DLD1 (cell line): ENCODE results near the gene RPP25L.

ENCODE experiments used
- in situ Hi-C: cut with HindIII; loops from 2 replicates; pipeline ENCODE4 v1.10.0; 2017; ENCODE audit warnings: low sequenced_read_pairs

RPP25L gene

DNA sequence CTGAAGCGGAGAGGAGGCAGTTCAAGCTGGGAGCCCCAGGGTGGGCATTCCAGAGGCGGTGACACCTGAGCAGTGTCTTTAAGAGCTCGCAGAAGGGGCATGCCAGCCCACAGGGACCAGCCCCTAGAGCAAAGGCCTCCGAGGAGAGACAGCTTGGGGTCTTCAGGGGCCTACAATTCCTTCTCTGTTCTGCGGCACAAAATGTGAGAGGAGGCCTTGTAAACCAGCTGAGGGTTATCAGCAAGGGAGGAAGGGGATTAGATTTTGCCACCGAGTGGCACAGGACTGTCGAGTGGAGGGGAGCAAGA lies 26.2 kb upstream of the RPP25L start:
- in situ Hi-C loops = no loop called here

DNA sequence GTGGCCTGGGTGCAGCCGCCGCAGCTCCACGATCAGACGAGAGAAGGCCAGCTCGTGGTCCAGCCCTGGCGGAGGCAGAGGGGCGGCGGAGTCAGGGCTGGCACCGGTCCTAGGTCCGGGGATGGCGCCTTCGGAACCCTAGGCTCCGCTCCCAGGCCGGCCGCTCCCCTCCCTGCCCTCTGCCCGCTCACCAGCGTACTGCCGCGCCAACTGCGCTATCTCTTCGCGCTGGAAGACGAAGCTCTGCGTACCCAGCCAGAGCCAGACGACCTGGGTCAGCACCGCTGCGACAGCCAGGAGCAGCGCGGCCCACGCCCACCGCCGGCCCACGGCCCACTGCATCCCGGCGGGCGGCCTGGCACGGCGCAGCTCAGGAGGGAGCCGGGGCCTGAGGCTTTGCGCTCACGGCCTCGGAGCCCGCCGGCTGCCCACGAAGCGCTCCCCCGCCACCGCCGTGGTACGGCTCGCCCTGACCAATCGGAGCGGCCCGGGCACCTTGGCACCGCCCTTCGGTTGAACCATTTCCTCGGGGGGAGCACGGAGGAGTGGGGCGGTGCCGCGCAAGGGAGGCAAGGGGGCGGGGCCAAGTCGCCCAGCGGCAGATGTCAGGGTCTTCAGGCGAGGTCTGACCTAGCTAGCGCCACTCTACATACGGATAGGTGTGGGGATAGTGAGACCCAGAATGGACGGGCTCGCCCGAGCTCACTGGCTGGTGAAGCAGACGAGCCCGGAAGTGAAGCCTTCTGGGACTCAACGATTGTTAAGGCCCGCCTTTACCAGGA lies 25.6 kb upstream of the RPP25L start, which contains the start of gene SIGMAR1:
Gene SIGMAR1, minus strand, starts transcription at position 432 of the 782 bp plus-strand sequence. Its CDS starts 90 bp downstream, at position 342.
- in situ Hi-C loops = no loop called here

DNA sequence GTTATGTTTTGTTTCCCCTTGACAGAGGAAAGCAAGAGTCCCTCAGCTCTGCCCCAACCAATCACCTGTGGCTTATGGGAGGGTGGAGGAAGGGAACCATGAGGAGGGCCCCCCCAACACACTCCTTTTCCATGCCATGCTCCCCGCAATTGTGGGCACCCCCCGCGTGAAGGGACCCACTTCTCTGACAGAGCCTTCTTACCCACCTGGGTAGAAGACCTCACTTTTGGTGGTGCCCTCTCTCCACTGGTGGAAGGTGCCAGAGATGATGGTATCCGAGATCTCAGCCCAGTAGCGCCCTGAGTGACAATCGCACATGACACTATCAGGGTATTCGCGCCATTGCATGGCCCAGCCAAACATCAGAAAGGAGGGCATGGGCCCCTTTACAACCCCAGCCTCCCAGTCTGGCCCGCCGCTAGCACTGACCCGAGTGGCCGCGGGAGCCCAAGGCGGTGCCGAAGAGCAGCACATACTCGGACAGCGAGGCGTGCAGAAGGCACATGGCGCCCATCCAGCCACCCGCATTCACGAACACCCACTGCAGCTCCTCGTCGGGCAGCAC lies 25.0 kb upstream of the RPP25L start:
- in situ Hi-C loops = no loop called here

DNA sequence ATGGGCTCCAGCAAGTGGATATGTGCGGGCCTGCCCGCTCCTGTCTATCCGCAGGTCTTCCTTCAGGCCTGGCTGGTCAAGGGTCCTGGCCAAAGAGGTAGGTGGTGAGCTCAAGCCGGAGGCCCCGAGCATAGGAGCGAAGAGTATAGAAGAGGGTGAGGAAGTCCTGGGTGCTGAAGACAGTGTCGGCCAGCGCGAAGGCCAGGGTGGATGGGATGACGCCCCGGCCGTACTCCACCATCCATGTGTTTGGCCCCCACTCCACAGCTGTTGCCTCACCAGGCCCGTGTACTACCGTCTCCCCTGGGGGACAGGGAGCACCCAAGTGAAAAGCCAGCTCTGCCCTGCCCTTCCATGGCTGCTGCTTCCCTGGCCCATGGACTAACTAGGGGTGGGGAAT lies 23.7 kb upstream of the RPP25L start:
- in situ Hi-C loops = no loop called here

DNA sequence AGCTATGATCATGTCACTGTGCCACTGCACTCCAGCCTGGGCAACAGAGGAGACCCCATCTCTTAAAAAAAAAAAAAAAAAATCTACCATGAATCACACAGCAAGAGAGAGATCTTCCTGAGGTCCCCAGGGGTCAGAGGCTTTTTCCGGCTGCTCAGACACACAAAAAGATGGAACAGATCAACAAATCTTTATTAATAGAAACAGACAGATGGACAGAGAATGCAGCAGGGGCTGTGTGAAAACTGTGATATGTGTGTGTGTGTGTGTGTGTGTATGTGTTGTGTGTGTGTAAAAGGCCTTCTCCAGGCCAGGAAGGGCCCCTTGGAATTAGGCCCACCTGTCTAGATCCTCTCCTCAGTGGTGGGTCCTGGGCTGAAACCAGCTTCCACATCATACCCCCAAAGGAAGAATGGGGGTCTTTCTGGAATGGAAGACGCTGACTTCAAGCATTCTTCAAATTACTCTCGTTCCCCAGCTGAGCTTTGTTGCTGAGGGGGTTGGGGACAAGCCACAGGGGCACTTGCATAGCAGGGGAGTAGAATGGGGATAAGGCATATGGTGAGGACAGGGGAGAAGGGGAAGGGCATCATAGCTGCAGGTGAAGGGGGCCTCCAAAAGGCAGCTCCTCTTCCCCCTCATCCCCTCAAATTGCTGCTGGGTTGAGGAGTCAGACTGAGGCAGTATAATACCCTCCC lies 22.8 kb upstream of the RPP25L start:
- in situ Hi-C loops = no loop called here

DNA sequence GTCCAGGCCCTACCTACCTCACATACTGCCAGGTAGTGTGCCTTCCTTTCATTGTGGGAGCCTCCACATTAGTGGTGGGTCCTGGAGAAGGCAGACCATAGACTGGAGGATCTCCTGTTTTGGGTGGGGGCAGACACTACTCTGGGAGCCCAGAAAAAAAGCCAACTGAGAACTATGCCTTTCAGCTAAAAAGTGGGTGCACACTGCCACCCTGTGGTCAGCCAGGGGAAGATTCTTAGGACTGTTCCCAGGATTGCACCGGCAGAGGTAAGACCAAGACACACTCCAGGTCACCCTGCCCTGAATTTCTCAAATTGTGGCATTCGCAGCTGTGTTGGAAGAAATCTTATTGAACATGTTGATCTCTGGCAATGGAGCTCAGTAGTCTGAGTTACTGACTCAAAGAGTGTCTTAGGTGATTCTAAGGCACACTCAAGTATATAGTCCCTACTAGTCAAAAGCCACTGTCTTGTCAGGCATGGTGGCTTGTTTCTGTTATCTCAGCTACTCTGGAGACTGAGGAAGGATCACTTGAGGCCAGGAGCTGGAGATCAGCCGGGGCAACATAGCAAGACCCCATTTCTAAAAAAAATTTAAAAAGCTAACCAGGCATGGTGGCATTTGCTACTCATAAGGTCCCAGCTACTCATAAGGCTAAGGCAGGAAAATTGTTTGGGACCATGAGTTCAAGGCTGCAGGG lies 22.1 kb upstream of the RPP25L start:
- in situ Hi-C loops = no loop called here

DNA sequence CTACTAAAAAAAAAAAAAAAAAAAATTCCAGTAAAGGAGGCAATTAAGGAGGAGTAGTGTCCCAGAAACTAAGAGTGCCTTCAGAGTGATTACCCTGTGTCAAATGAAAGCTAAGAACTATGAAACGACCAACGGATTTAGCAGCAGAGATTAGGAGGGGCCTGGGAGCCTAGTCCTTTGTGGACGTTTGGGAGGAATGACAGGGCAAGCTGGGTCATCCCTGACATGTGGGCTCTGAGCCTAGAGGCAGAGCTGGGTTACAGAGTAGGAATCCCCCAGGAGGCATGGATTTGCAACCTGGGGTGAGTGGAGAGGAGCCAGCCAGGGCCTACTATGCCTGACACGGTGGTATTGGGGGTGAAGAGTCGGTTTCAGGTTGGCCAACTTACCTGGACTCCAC lies 21.3 kb upstream of the RPP25L start:
- in situ Hi-C loops = no loop called here

DNA sequence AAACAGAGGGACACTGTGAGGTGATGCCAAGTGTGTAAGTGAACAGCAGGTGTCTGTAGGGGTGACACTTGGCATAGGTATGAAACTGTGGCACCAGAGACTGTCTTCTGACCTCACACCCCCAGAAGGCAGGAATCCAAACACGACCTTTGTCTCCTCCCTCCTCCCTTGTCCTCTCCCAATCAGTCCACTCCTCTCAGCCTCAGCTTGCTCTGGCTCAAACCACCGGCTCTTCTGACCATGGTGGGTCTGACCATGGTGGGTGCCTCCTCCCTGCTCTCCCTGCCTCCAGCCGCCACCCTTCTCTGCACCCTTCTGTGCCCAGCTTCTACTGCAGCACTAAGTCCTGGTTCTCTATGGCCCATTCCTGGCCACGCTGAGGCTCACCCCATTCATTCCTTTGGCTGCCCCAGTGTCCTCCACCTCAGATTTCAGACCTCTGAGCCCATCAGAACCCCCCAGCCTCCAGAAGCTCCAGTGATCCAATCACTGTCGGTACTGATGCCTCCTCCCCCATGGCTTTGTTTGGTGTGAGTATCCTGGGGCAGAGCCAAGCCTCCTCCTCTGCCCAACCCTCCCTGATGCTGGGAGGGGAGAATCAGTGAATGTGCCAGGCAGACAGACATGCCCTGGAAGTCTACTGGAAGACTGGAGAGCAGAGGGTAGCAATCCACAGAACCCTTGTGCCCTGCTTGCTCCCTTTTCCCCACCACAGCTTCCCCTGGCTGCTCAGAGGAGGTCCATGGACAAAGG lies 18.7 kb upstream of the RPP25L start:
- in situ Hi-C loops = no loop called here

DNA sequence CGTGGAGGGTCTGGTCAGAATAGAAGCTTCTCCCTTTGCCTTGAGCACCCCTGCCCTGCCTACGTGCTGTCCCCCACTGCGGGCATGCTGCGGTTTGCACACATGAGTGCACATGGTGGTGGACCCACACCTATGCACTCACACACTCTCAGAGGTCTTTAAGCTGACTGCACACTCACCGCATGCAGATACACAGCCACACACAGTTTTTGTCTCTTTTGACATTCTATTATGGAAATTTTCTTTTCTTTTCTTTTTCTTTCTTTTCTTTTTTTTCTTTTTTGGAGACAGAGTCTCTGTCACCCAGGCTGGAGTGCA lies 17.6 kb upstream of the RPP25L start:
- in situ Hi-C loops = no loop called here

DNA sequence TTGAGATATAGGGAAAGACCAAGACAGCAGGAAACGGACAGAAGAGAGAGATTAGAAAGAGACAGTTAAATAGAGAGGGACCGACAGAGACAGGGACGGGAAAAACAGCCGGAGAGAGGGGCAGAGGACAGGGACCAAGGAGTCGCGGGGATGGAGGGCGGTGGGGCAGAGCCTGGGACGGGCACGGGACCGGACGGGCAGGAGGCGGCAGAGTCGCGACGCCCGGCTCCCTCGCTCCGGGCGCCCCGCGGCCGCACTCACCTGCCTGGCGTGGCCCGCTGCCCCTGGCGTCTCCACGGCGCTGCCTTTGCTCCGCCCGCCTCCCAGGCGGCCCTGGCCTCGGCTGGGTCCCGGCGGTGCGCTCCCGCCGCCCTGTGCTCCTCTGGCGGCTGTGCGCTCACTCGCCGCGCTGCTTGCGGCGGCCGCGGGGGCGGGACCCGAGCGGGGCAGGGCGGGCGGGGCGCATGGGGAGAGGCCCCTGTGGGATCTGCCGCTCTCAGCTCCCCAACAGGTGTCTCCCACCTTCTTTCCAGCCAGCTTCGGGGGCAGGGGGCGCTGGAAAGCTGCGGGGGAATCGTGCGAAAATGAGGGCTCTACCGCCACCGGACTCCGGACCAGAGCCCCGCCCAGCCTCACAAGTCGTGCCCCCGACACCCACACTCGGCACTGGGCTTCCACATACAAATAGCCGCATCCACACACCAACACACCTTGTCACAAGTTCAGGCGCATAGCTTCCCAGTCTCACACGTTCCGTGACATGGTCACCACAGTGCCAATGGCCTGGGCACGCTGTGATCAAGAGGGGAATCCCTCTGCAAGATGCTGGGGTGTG lies 17.0 kb upstream of the RPP25L start, which contains the start of gene ARID3C:
Gene ARID3C, minus strand, starts transcription at position 411 of the 835 bp plus-strand sequence. CDS start 1,052 bp downstream, outside the sequence.
- in situ Hi-C loops = no loop called here

DNA sequence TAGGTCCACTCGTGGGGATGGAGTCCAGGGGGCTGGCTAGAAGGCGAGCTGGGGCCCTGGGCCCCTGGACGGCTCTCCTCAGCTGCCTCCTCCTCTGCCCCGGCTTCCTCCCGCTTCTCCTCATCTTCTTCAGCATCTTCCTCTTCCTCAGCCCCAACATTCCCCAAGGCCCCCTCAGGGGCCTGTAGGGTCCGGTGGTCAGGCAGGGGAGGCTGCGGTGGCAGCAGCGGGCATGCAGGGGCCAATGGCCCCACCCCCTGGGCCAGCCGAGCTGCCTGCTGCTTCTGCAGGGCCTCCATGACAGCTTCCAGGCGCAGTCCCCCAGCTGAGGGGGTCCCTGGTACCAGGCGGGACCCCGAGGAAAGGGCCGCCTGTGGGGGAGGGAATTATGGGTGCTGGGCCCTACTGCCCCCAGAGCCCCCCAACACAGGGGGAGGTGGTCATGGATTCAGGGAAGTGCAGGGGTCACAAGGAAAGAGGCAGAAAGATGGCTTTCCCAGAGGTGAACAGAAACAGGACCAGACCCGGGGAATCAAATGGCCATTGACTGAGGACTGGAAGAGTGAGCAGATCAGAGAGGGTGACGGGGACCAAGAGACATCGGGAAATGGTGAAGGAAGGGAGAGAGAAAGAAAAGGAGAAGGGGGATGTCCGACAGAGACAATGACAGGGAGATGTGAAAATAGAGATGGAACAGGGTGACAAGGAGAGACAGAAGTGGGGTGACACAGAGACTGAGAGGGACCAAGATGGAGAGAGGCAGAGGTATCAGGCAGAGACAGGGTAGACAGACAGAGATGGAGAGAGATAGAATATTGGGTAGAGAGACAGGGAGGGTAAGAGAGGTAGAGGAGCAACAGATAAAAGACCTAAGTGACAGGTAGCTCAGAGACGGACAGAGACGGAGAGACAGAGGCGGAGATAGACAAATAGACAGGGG lies 16.1 kb upstream of the RPP25L start:
- in situ Hi-C loops = no loop called here

DNA sequence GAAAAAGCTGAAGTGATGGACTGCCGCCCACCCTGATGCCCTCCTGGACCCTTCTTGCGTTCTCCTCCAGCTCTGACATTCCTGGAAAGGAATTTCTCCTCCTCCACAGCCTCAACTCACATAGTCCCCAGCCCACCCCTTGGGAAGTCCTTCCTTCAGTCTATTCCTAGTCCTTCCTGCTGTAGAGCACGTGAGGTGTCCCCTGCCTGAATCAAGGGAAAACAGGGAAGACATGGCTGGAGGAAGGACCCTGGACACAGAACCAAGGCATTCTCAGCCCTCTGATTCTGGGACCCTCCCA lies 13.2 kb upstream of the RPP25L start:
- in situ Hi-C loops = no loop called here

DNA sequence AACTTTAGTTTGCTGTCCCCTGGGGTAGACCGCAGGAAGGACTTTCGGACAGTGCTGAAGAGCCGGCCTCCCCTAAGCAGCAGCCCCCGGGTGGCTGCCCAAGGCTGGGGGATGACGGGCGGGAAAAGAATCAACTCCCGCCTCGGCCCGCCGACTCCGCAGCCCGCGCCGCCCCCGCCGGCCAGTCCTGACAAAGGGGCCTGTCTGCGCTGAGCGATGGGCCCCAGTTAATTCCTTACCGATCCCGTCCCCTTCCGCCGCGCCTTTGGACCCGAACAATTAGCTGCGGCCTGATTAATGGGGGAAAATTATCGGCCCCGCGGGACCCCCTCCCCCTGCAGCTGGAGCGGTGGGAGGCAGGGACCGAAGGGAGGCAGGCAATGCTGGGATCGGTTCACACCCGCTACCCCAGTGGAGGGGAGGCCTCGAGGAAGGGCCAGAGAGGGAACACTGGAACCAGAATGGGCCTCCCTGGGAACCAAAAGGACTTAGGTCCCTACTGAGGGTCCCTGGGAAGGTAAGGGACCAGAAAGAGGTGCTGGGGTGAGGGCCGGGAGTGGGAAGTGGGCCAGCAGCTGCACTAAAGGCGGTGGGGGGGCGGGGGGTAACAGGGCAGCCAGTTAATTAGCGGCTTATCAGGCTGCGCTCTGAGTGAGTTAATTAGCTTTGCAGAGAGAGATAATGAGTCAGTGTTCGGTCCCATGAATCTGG lies 12.7 kb upstream of the RPP25L start:
- in situ Hi-C loops = no loop called here

DNA sequence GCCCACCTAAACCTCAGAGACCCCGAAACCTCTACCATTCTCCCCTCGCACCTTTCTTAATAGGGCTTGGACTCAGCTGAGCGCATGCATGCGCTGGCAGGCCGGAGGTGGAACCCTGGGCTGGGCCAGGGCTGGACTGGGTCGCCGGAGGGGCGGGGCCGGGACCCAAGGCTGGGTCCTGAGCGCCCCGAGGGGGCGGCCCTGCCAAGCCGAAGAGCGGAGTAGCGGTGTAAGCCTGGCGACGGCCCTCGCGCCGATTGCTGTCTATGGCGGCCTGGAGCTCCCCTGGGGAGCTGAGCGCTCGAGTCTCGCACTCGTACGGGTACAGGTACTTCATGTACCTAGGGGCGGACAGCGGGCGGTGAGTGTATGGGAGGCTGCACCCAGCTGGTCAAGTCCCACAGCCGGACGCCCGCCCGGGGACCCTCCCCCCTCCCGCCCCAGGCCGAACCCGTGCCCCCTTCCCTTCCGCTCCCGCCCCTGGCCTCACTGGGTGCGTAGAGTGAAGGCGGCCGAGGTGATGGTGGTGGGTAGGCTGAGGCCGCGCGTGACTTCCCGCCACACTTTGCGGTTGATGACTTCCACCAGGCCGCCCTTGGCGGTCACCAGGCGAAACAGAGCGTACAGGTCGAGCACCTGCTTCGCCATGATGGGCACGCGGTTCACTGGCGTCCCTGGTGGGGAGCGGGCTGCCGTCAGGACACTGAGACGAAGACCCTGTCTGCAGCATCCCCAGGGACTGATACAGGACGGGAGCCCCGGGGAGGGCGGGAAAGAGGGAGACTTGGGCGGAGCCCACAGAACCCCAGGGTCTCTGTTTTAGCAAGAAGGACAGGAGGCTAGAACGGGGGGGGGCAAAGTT lies 11.7 kb upstream of the RPP25L start:
- in situ Hi-C loops = no loop called here

DNA sequence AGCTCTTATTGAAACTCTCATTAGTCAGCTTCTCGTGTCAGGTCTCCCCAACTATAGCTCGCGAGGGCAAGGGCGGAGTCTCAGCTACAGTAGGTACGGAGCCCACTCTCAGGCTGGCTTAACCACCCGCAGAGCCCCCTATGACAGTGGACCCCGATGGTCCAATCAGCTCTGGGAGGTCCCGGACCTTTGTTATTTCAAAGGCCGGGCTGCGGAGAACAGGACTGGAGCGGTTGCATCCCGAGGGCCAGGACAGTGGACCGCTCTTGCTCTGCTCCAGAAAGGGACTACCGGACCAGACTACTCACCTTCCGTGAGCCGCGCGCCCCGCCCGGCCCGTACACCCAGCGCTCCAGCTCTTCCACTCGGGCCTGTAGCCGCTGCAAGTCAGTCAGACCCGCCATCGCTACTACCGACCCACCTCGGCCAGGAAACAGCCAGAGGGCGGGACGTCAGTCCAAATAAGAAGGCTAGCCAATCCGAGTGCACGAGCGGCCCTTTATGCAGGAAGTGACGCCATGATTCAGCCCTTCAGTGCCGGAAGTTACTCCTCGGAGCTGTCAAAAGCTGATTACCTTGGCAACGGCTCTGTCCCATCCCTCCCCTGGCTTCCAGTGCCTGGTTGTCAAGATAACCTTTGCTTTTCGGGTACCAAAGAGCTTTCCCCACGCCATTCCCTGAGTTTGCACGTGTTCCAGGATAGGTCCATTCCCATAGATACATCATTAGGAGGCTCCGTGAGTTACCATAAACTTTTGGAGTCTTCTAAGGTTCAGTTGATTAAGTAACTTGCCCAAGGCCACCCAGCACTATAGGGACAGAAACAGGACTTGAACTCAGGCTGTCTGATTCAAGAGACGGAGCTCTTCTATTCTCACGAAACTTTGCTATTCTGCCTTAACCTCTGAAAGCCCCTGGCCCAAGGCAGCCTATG lies 8.4 kb upstream of the RPP25L start, which contains the start of gene DCTN3:
Gene DCTN3, minus strand, starts transcription at position 435 of the 934 bp plus-strand sequence. Its CDS starts 31 bp downstream, at position 404.
- in situ Hi-C loops = no loop called here

DNA sequence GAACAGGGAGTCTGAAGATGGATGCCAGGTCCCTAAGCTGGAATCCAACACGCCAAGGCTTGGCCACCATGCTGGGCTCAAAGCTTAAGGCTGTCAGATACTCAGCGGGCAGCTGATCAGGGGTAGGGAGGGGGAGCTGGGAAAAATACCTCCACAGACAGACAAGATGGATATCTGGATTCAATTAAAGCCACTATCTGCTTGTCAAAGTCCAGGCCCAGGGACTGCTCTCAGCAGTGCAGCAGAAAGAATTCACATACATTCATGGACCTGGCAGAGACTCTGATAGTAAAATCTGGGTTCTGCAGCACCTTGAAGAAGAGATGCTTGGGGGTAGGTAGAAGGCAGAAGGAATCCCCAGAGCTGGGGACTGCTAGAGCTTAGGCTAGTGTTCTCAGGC lies 3.2 kb upstream of the RPP25L start:
- in situ Hi-C loops = no loop called here
